ENCODE data around the gene C1GALT1C1.

C1GALT1C1 gene

DNA sequence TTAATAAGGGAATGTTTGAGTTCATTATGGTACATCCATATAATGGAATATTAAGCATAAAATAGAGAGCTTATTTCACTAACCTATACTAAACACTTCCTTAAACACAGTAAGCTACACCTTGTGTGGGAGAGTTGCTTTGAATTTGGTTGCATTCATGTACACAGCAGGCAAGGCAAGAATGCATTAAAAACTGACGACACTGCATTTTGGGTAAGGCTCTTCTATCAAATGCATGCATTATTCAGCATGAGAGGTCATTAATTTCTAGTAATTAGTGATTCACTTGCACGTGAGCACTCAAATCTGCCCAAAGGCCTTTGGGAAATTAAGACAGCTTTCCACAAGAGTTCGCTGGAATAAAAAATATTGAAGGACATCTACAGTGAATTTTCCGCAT, 8.8 kb upstream of the C1GALT1C1 start:
- Mint-ChIP-seq H3K27ac (no peak overlapping the region), H3K4me1 (peaks cover 4% of the 10 kb centered on the region), H3K27me3 (no peaks in the 10 kb centered on the region), H3K9me3 (no peaks in the 10 kb centered on the region), H3K4me3 (no peak overlapping the region), H3K36me3 (no peaks in the 10 kb centered on the region)
- ATAC-seq (ENCODE audit: low read depth), result no peak
- no peak for DNase-seq (ENCODE audit: low spot score in 2 of 2)

DNA sequence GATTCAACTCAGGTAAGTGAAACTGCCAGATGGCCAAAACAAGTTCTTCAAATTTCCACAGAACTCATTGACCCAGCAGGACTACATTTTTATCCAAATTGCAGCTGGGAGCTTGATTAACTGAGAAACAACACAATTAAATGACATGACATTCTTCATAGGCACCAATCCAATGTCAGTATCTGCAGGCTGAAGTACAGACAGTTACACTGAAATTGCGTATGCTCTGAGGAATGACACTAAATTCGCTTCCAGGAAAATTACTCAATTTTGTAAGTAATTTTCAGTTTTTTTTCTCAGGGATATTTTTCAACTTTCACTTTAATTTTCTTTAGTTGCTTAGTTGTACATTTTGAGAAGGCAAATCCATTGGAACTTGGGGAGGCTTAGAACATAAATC, 4.5 kb downstream of the C1GALT1C1 start:
- Mint-ChIP-seq H3K36me3 (peaks cover 2% of the 10 kb centered on the region), H3K4me1 (peaks cover 2% of the 10 kb centered on the region), H3K27me3 (no peaks in the 10 kb centered on the region), H3K9me3 (no peaks in the 10 kb centered on the region), H3K4me3 (no peak overlapping the region), H3K27ac (no peak overlapping the region)
- DNase-seq (ENCODE audit: low spot score in 2 of 2) (no peak), ATAC-seq (ENCODE audit: low read depth) (no peak)

DNA sequence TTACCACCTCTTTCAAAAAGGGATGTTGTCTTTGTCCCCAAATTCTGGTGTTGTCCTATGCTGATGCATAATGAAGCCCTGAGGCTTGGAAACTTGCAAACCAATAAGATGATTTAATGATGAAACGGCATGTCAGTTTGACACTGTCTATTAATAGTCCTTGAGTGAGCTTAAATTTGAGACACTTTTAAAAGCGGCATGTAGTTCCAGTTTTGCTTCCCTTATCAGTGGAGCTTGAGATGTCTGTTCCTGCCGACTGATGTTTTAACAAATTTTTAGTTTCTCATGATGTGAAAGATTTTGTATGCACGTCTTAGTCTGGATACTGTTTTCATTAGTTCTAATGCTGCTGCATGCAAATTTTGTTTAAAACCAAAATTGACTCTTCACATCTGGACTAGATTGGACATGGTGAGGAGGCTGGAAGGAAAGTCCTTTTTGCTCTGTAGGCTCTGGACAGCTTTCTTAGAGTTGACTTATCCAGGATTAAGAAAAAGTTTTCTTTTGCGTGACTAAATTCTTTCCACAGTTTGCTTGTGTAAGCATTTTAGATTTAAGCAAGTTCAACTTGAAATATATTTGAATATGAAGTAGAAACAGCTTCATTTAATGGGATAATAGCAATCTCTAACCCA, 11.7 kb downstream of the C1GALT1C1 start:
- no peaks in the 10 kb centered on the region for H3K27me3 Mint-ChIP-seq
- H3K36me3 Mint-ChIP-seq, result peaks cover 4% of the 10 kb centered on the region
- ATAC-seq (ENCODE audit: low read depth) (peak; percentile 41), DNase-seq (ENCODE audit: low spot score in 2 of 2) (no peak)
- no peak overlapping the region for H3K4me3 Mint-ChIP-seq
- peaks cover 4% of the 10 kb centered on the region for H3K4me1 Mint-ChIP-seq
- no peak overlapping the region for H3K27ac Mint-ChIP-seq
- no peaks in the 10 kb centered on the region for H3K9me3 Mint-ChIP-seq

DNA sequence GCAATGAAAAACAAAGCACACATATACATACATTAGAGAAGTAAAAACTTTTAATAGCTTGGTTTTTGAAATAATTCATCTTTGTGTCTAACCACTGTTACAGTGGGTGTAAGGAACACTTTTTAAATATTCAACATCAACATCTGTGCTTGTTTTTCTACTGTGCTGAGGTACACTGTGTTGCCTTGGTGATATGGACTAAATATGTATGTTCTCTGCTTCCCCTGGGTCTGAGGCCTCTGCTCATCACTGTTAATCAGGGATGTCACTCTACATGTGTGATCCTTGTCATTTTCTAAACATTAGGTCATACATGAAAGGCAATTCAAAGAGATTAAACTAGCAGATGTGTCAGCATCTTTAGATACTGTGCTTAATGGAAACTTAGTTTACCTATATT, 15.0 kb downstream of the C1GALT1C1 start:
- ATAC-seq (ENCODE audit: low read depth) (no peak), DNase-seq (ENCODE audit: low spot score in 2 of 2) (no peak)
- peaks cover 6% of the 10 kb centered on the region for H3K36me3 Mint-ChIP-seq
- no peak overlapping the region for H3K4me3 Mint-ChIP-seq
- no peak overlapping the region for H3K27ac Mint-ChIP-seq
- H3K27me3 Mint-ChIP-seq, result no peaks in the 10 kb centered on the region
- H3K4me1 Mint-ChIP-seq, result peaks cover 4% of the 10 kb centered on the region
- H3K9me3 Mint-ChIP-seq, result no peaks in the 10 kb centered on the region

DNA sequence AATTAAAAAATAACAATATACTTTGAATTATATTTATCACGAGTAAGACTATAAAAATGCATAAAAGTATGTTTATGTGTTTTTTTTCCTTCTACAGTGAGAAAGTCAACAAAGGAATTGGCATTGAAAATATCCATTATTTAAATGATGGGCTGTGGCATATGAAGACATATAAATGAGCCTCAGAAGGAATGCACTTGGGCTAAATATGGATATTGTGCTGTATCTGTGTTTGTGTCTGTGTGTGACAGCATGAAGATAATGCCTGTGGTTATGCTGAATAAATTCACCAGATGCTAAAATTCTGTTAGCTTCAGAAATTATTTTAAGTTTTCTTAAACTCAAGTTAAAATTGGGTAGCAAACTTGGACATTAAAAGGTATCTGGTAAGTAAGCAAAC, 17.8 kb downstream of the C1GALT1C1 start:
- peaks cover 3% of the 10 kb centered on the region for H3K4me1 Mint-ChIP-seq
- ATAC-seq (ENCODE audit: low read depth) (no peak), DNase-seq (ENCODE audit: low spot score in 2 of 2) (no peak)
- H3K9me3 Mint-ChIP-seq, result no peaks in the 10 kb centered on the region
- peaks cover 5% of the 10 kb centered on the region for H3K36me3 Mint-ChIP-seq
- H3K27ac Mint-ChIP-seq, result no peak overlapping the region
- H3K4me3 Mint-ChIP-seq, result no peak overlapping the region
- H3K27me3 Mint-ChIP-seq, result no peaks in the 10 kb centered on the region

DNA sequence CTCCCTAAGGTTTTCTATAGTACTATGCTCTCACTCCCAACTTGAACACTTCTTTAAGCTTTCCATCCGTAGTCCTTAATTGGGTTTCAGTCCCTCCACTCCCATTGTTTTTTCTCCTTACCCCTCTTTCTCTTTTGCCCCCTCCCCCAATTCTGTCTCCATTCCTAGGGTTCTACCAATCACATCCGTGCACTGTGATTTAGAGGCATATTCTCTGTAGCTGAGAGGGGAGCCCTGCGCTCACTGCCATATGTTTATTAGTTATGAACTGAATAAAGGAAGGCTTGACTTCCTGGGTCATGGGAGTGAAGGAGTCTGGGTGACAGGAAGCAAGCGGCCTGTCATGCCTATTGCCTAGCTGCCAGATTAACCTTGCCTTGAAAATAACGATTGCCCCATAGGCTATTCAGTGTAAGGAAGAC, 25.5 kb downstream of the C1GALT1C1 start:
- H3K4me1 Mint-ChIP-seq, result no peaks in the 10 kb centered on the region
- peak; percentile 52 for ATAC-seq (ENCODE audit: low read depth)
- H3K27ac Mint-ChIP-seq, result peak overlapping the region; percentile 99
- no peaks in the 10 kb centered on the region for H3K9me3 Mint-ChIP-seq
- no peaks in the 10 kb centered on the region for H3K27me3 Mint-ChIP-seq
- peak overlapping the region; percentile 98 for H3K4me3 Mint-ChIP-seq
- peak in 1 of 2 donors; percentile 1 for DNase-seq (ENCODE audit: low spot score in 2 of 2)
- H3K36me3 Mint-ChIP-seq, result peaks cover under 1% of the 10 kb centered on the region

DNA sequence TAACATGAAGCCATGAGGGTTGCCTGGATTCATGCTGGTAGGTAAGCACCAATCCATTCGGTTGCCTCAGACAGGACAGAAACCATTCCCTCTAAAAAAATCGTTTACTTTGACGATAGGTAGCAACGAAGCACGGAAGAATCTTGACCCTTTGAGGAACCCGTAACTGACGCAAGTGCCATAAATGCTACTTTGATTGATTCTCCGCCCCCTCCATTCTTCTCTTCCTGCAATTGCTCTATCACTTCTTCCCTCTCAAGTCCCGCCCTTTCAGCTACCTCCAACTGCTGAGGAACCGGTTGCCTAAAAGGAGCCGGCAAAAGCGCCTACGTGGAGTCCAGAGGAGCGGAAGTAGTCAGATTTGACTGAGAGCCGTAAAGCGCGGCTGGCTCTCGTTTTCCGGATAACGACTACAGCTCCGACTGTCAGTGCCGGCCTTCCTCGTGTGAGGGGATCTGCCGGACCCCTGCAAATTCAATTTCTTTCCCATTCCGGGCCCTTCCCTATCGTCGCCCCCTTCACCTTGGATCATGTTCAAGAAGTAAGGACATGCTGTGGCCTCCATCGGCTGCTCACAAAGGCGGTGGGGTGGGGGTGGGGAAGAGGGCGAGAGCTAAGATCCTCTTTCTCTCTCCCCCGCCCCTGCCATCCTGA, 26.0 kb downstream of the C1GALT1C1 start, which contains the start of gene MCTS1:
Gene MCTS1 (plus strand): TSS at position 395 of the 654 bp plus-strand sequence. CDS start 136 bp downstream, at position 531.
- peak within 1 kb of the TSS; percentile 99 for H3K27ac Mint-ChIP-seq
- no peaks in the 10 kb centered on the region for H3K36me3 Mint-ChIP-seq
- H3K4me1 Mint-ChIP-seq, result no peaks in the 10 kb centered on the region
- H3K27me3 Mint-ChIP-seq, result no peaks in the 10 kb centered on the region
- H3K9me3 Mint-ChIP-seq, result no peaks in the 10 kb centered on the region
- ATAC-seq (ENCODE audit: low read depth) (peak; percentile 88), DNase-seq (ENCODE audit: low spot score in 2 of 2) (peak; percentile 53 to 59)
- peak within 1 kb of the TSS; percentile 98 for H3K4me3 Mint-ChIP-seq

DNA sequence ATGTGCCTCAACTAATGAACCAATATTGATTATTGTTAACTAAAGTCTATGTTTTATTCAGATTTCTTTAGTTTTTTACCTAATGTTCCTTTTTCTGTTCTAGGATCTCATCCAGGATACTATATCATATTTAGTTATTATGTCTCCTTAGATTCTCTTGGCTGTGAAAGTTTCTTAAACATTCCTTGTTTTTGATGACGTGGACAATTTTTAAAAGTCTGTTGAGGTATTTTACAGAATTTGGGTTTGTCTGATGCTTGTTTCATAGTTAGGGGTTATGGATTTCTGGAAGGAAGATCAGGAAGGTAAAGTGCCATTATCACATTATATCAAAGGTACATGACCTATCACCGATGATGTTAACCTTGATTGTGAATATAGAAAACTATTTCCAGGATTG, 44.2 kb downstream of the C1GALT1C1 start:
- H3K4me1 Mint-ChIP-seq, result no peaks in the 10 kb centered on the region
- peaks cover 2% of the 10 kb centered on the region for H3K27me3 Mint-ChIP-seq
- peaks cover 4% of the 10 kb centered on the region for H3K36me3 Mint-ChIP-seq
- no peak overlapping the region for H3K27ac Mint-ChIP-seq
- no peak for DNase-seq (ENCODE audit: low spot score in 2 of 2)
- ATAC-seq (ENCODE audit: low read depth), result no peak
- no peak overlapping the region for H3K4me3 Mint-ChIP-seq
- H3K9me3 Mint-ChIP-seq, result no peaks in the 10 kb centered on the region
